Smooth muscle cell (in vitro differentiated cells): ENCODE data around the gene C19orf73. TPM values are rescaled to one million over a fixed set of nuclear protein-coding genes. Genes with fewer than 3 reads are reported as not detected.

Source experiments
- DNase-seq: peaks from one replicate; lab custom pipeline; 2025; ENCODE audit not compliant: unreplicated experiment; lab: John Stamatoyannopoulos, UW
- H2AFZ ChIP-seq: fragments of 200-600 bp; sonication (generic); 2 replicates; pipeline ENCODE4 v1.6.0; 2016; ENCODE audit warnings: antibody characterized with exemption, low read depth, mild to moderate bottlenecking
- H3F3A ChIP-seq: fragments of 200-600 bp; sonication (generic); 2 replicates; pipeline ENCODE4 v1.6.0; 2017; ENCODE audit warnings: antibody characterized with exemption, low read depth
- H3K27ac ChIP-seq: fragments of 200-600 bp; sonication (generic); 2 replicates; pipeline ENCODE4 v1.5.1; 2016; ENCODE audit warnings: low read depth, mild to moderate bottlenecking
- H3K27me3 ChIP-seq: fragments of 200-600 bp; sonication (generic); 2 replicates; pipeline ENCODE4 v1.6.1; 2016; ENCODE audit warnings: low read depth, mild to moderate bottlenecking
- H3K36me3 ChIP-seq: fragments of 200-600 bp; sonication (generic); 2 replicates; pipeline ENCODE4 v1.5.1; 2016; ENCODE audit warnings: low read depth
- H3K4me1 ChIP-seq: fragments of 200-600 bp; sonication (generic); 2 replicates; pipeline ENCODE4 v1.5.1; 2016; ENCODE audit warnings: low read depth
- H3K4me2 ChIP-seq: fragments of 200-600 bp; sonication (generic); 2 replicates; pipeline ENCODE4 v1.6.0; 2016; ENCODE audit warnings: mild to moderate bottlenecking
- H3K4me3 ChIP-seq: fragments of 200-600 bp; sonication (generic); 2 replicates; pipeline ENCODE4 v1.5.1; 2016; ENCODE audit warnings: mild to moderate bottlenecking
- H3K79me2 ChIP-seq: fragments of 200-600 bp; sonication (generic); 2 replicates; pipeline ENCODE4 v1.6.0; 2016; ENCODE audit warnings: low read depth, mild to moderate bottlenecking
- H3K9ac ChIP-seq: fragments of 200-600 bp; sonication (generic); 2 replicates; pipeline ENCODE4 v1.6.0; 2016; ENCODE audit warnings: low read depth
- H3K9me3 ChIP-seq: fragments of 200-600 bp; sonication (generic); replicated peaks from 2 replicates; pipeline ENCODE4 v1.5.1; 2016; ENCODE audit warnings: low read depth
- H4K20me1 ChIP-seq: fragments of 200-600 bp; sonication (generic); 2 replicates; pipeline ENCODE4 v1.6.0; 2016; ENCODE audit warnings: low read depth
- CTCF ChIP-seq: fragments of 200-600 bp; sonication (generic); IDR thresholded peaks from 2 replicates; pipeline ENCODE4 v1.5.1; 2017; ENCODE audit warnings: borderline replicate concordance, mild to moderate bottlenecking, antibody characterized with exemption; ENCODE audit not compliant: insufficient read depth, poor library complexity, severe bottlenecking
- WGBS: methylation state at CpG from one replicate; pipeline ENCODE4 v1.1.7; 2016; ENCODE audit warnings: low lambda C conversion rate; 5-methylcytosine and 5-hydroxymethylcytosine counted together
- polyA plus RNA-seq: library from polyadenylated mRNA; unstranded; fragments of >200 nt; fragmentation: Nextera tagmentation; extraction: Ambion mirVana; gene quantifications from 2 replicates; pipeline ENCODE4 v1.2.1, GENCODE V29; 2016
- total RNA-seq: library from RNA; depleted of rRNA; stranded (reverse); fragments of >200 nt; gene quantifications from 2 replicates; pipeline ENCODE4 v1.2.3, GENCODE V29; 2014

C19orf73 gene
- total and polyA plus RNA-seq, 2 experiments from 2014 or later: 0.74 to 2.9 TPM

- no peak overlapping the region for H3K4me2 ChIP-seq
- no peaks in the 10 kb centered on the region for H3K36me3 ChIP-seq
- no peak for TF ChIP-seq CTCF
Measured at GRCh38 chr19:49152119-49152550, 33.2 kb upstream of the C19orf73 start.

GRCh38 chr19:49151267-49152118, 32.5 kb upstream of the C19orf73 start:
- H3K4me2 ChIP-seq: peak overlapping the region; percentile 93
- H3K4me3 ChIP-seq: peak overlapping the region; percentile 64
- H3K4me1 ChIP-seq: peaks cover 11% of the 10 kb centered on the region
- H3K27ac ChIP-seq: no peak overlapping the region
- H3K36me3 ChIP-seq: no peaks in the 10 kb centered on the region
- H4K20me1 ChIP-seq: no peaks in the 10 kb centered on the region
- no peaks in the 10 kb centered on the region for H3K9me3 ChIP-seq
- no peak for TF ChIP-seq CTCF
- H2AFZ ChIP-seq: no peak overlapping the region
- 7% methylated on average over 43 of the region's 45 CpGs for WGBS
- no peaks in the 10 kb centered on the region for H3K79me2 ChIP-seq
- H3K27me3 ChIP-seq: no peaks in the 10 kb centered on the region
- peak; percentile 28 for DNase-seq
- H3K9ac ChIP-seq: no peak overlapping the region
- H3F3A ChIP-seq: peaks cover 11% of the 10 kb centered on the region

More at GRCh38 chr19:49152119-49152550, 33.2 kb upstream of the C19orf73 start:
- Histone ChIP-seq H3K9ac (no peak overlapping the region), H3K4me3 (no peak overlapping the region), H4K20me1 (no peaks in the 10 kb centered on the region), H3K9me3 (no peaks in the 10 kb centered on the region), H3K27me3 (no peaks in the 10 kb centered on the region), H3K27ac (no peak overlapping the region), H3F3A (peaks cover 6% of the 10 kb centered on the region), H3K4me1 (peaks cover 11% of the 10 kb centered on the region), H2AFZ (no peak overlapping the region), H3K79me2 (no peaks in the 10 kb centered on the region)
- DNase-seq: no peak
- WGBS: 33% methylated on average over 9 of the region's 10 CpGs

GRCh38 chr19:49150944-49151243, 32.0 kb upstream of the C19orf73 start:
- H3K36me3 ChIP-seq: no peaks in the 10 kb centered on the region
- WGBS: 21% methylated on average over 11 of the region's 16 CpGs
- H3K27ac ChIP-seq: peak overlapping the region; percentile 21
- DNase-seq: no peak
- no peaks in the 10 kb centered on the region for H3K27me3 ChIP-seq
- peak overlapping the region; percentile 64 for H3K4me3 ChIP-seq
- TF ChIP-seq CTCF: no peak
- peak overlapping the region; percentile 64 for H3K9ac ChIP-seq
- peaks cover 12% of the 10 kb centered on the region for H3F3A ChIP-seq
- peaks cover 11% of the 10 kb centered on the region for H3K4me1 ChIP-seq
- H3K9me3 ChIP-seq: no peaks in the 10 kb centered on the region
- no peaks in the 10 kb centered on the region for H4K20me1 ChIP-seq
- peak overlapping the region; percentile 93 for H3K4me2 ChIP-seq
- peak overlapping the region; percentile 79 for H2AFZ ChIP-seq
- no peaks in the 10 kb centered on the region for H3K79me2 ChIP-seq
